Transverse colon (tissue), 4 donors: ENCODE results near the gene ABCC1. TPM values are rescaled to one million over a fixed set of nuclear protein-coding genes. Genes with fewer than 3 reads are reported as not detected.
A peak's percentile ranks its signal among the peaks of the same experiment; 100 is the strongest.

Source experiments
- DNase-seq: peaks from one replicate; pipeline ENCODE4 v3.0.0-alpha.2; 2019
- H3K27ac ChIP-seq, 4 donors: fragments of 200-600 bp; sonication (generic); 2 replicates each; pipeline ENCODE4 v1.5.1; 2016 to 2018; ENCODE audit warnings: inconsistent platforms in 4 of 4
- H3K27me3 ChIP-seq: fragments of 200-600 bp; sonication (generic); 2 replicates; pipeline ENCODE4 v1.5.1; 2017; ENCODE audit warnings: inconsistent platforms
- H3K36me3 ChIP-seq, 4 donors: fragments of 200-600 bp; sonication (generic); 2 replicates each; pipeline ENCODE4 v1.5.1; 2017 to 2019; ENCODE audit warnings: inconsistent platforms in 4 of 4
- H3K4me1 ChIP-seq, 4 donors: fragments of 200-600 bp; sonication (generic); 2 replicates each; pipeline ENCODE4 v1.5.1; 2017 to 2020; ENCODE audit warnings: inconsistent platforms in 4 of 4
- H3K4me3 ChIP-seq, 4 donors: fragments of 200-600 bp; sonication (generic); 1 replicate in 1 of 4; 2 replicates in 3 of 4; pipeline versions ENCODE4 v1.5.1 to v1.6.1; 2017 to 2019; ENCODE audit warnings: inconsistent platforms in 4 of 4
- H3K9me3 ChIP-seq, 2 donors: fragments of 200-600 bp; sonication (generic); 2 replicates each; pipeline ENCODE4 v1.5.1; 2017 to 2019; ENCODE audit warnings: inconsistent platforms in 2 of 2
- EP300 ChIP-seq: sonication (generic); formaldehyde crosslinking; IDR thresholded peaks from one replicate; pipeline ENCODE4 v1.6.1; 2017; ENCODE audit warnings: antibody characterized with exemption, low read depth
- POLR2A ChIP-seq: fragments of 450-650 bp; IDR thresholded peaks from one replicate; pipeline ENCODE4 v1.6.1; 2016; ENCODE audit warnings: antibody characterized with exemption, mild to moderate bottlenecking, moderate library complexity
- POLR2AphosphoS5 ChIP-seq, 3 donors: sonication (generic); formaldehyde crosslinking; IDR thresholded peaks; one replicate each; pipeline ENCODE4 v1.6.1; 2016; ENCODE audit warnings: antibody characterized with exemption in 3 of 3
- WGBS, 2 donors: methylation state at CpG; one replicate each; pipeline ENCODE4 v1.1.5; 2018; ENCODE audit warnings: low coverage in 1 of 2; 5-methylcytosine and 5-hydroxymethylcytosine counted together
- in situ Hi-C, 4 donors: fragments of 200-750 bp; cut with MboI; loops; one replicate each; pipeline versions ENCODE4 v1.15.0 to v1.15.1; 2017; ENCODE audit warnings: low sequenced_read_pairs in 3 of 4, low pct_ligation_motif_present in 1 of 4, low pct_unique_long_range_greater_than_20kb in 1 of 4
- intact Hi-C: fragments of 100-400 bp; cut with DNase I; formaldehyde crosslinking; loops from one replicate; pipeline ENCODE4 v1.15.1; 2023; ENCODE audit warnings: low total_unique reads
- total RNA-seq, 4 donors: library from RNA; depleted of rRNA; stranded (reverse); fragments of >200 nt; gene quantifications; one replicate each; pipeline ENCODE4 v1.1.0, GENCODE V29; 2016
- TF ChIP-seq, protein P1 (sequence below), 5 experiments: fragments of 200-600 bp in 3 of 5; fragments of 450-650 bp in 2 of 5; sonication (generic) in 3 of 5; IDR thresholded peaks; 1 replicate in 2 of 5; 2 replicates in 3 of 5; pipeline ENCODE4 v1.5.1; 2016 to 2017; ENCODE audit warnings: antibody characterized with exemption in 5 of 5, inconsistent platforms in 3 of 5, mild to moderate bottlenecking in 2 of 5, moderate library complexity in 1 of 5

Gene ABCC1
- total RNA-seq, 4 donors from 2014 or later, result 17.1 to 67.3 (median 36.9) TPM

DNA sequence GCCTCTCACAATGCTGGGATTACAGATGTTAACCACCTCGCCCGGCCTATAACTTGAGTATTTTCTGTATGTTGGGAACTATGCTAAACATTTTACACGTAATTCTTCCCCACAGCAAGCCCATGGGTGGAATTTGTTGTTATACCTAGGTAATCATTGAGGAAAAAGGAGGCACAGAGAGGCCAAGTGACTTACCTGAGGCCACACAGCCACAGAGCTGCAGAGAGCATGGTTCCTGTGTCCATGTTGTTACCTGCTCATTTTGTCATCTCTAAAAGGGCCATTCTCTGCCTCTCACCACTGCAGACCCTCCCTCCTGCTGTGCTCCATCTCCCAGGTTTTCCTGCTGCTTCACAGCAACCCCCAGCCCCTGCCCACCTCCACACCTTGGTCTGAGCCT, 135.5 kb downstream of the ABCC1 start:
- Histone ChIP-seq H3K4me1 (peaks cover 0 to 14% (median 8%) of the 10 kb centered on the region in 4 donors), H3K4me3 (no peak overlapping the region), H3K27me3 (no peaks in the 10 kb centered on the region), H3K9me3 (peaks cover 0 to 4% of the 10 kb centered on the region in 2 donors), H3K27ac (no peak overlapping the region), H3K36me3 (peaks cover 0 to 20% (median 4%) of the 10 kb centered on the region in 4 donors)
- in situ Hi-C loops (no loop called here), intact Hi-C loops (no loop called here)
- WGBS, 2 donors, result 92 to 100% methylated on average over 3 of the region's 3 CpGs
- DNase-seq, result no peak
- TF ChIP-seq EP300 (no peak), POLR2A (no peak), POLR2AphosphoS5 (IDR thresholded peaks at IDR 0.05) (no peak)
- TF ChIP-seq, protein P1, sequence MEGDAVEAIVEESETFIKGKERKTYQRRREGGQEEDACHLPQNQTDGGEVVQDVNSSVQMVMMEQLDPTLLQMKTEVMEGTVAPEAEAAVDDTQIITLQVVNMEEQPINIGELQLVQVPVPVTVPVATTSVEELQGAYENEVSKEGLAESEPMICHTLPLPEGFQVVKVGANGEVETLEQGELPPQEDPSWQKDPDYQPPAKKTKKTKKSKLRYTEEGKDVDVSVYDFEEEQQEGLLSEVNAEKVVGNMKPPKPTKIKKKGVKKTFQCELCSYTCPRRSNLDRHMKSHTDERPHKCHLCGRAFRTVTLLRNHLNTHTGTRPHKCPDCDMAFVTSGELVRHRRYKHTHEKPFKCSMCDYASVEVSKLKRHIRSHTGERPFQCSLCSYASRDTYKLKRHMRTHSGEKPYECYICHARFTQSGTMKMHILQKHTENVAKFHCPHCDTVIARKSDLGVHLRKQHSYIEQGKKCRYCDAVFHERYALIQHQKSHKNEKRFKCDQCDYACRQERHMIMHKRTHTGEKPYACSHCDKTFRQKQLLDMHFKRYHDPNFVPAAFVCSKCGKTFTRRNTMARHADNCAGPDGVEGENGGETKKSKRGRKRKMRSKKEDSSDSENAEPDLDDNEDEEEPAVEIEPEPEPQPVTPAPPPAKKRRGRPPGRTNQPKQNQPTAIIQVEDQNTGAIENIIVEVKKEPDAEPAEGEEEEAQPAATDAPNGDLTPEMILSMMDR (IDR thresholded peaks at IDR 0.05), result no peak

DNA sequence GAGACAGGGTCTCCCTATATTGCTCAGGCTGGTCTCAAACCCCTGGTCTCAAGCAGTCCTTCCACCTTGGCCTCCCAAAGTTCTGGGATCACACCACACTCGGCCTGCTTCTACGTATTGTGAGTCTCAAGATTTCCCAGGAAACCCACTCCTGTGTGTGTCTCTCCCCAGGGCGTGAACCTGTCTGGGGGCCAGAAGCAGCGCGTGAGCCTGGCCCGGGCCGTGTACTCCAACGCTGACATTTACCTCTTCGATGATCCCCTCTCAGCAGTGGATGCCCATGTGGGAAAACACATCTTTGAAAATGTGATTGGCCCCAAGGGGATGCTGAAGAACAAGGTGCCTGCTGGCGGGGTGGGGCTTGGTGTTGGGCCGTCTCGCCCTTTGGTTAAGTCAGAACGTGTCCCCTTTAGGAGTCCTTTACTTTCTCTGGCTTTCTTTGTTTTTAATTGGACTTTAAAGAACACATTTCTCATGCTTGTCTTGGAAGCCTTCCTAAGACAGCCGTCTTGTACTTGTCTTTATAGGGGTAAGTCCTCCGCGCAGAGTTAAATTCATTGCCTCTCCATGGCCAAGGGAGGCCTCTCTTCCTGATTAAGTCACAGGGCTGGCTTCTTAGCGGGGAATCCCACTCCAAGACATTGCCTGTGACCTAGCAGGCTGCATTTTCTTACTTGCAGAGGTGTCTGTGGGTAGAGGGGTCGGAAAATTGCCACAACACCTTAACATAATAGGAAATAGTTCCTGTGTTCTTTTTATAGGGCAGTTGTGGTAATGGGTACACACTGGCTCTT, 137.4 kb downstream of the ABCC1 start:
- intact Hi-C loops, result no loop called here

DNA sequence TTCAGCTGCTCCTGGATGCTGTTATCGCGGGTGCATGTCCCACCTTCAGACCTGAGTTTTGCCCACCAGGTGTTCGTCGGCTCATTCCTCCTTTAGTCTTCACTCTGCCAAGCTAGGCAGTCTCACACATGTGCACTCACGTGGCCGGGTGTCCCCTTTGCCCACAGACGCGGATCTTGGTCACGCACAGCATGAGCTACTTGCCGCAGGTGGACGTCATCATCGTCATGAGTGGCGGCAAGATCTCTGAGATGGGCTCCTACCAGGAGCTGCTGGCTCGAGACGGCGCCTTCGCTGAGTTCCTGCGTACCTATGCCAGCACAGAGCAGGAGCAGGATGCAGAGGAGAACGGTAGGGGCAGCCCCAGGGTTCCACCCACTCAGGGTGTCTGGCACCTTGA, 140.8 kb downstream of the ABCC1 start:
- Histone ChIP-seq H3K36me3 (peaks cover 0 to 13% (median 0%) of the 10 kb centered on the region in 4 donors), H3K27me3 (no peaks in the 10 kb centered on the region), H3K9me3 (no peaks in the 10 kb centered on the region), H3K4me1 (peaks cover 4 to 18% (median 13%) of the 10 kb centered on the region in 4 donors), H3K4me3 (no peak overlapping the region), H3K27ac (no peak overlapping the region)
- 92 to 94% methylated on average over 5 to 18 of the region's 19 CpGs for WGBS, 2 donors
- intact Hi-C loops, result no loop called here
- TF ChIP-seq EP300, result no peak
- TF ChIP-seq, protein P1 (IDR thresholded peaks at IDR 0.05), result no peak
- TF ChIP-seq POLR2AphosphoS5 (IDR thresholded peaks at IDR 0.05), result no peak
- TF ChIP-seq POLR2A, result no peak
- in situ Hi-C loops, result no loop called here
- DNase-seq, result no peak

More for the DNA sequence above, 137.4 kb downstream of the ABCC1 start:
- H3K4me1 ChIP-seq, result peaks cover 0 to 14% (median 8%) of the 10 kb centered on the region in 4 donors
- H3K36me3 ChIP-seq, result peaks cover 0 to 32% (median 4%) of the 10 kb centered on the region in 4 donors
- WGBS, 2 donors, result 86 to 88% methylated on average over 4 to 18 of the region's 18 CpGs
- H3K27me3 ChIP-seq, result no peaks in the 10 kb centered on the region
- H3K9me3 ChIP-seq, result peaks cover 0 to 4% of the 10 kb centered on the region in 2 donors
- no peak overlapping the region for H3K4me3 ChIP-seq
- TF ChIP-seq EP300 (no peak), POLR2AphosphoS5 (IDR thresholded peaks at IDR 0.05) (no peak), POLR2A (no peak)
- TF ChIP-seq, protein P1 (IDR thresholded peaks at IDR 0.05), result no peak
- in situ Hi-C loops, result no loop called here
- DNase-seq, result no peak
- H3K27ac ChIP-seq, result peak overlapping the region; percentile 12 to 80 (median 72)

DNA sequence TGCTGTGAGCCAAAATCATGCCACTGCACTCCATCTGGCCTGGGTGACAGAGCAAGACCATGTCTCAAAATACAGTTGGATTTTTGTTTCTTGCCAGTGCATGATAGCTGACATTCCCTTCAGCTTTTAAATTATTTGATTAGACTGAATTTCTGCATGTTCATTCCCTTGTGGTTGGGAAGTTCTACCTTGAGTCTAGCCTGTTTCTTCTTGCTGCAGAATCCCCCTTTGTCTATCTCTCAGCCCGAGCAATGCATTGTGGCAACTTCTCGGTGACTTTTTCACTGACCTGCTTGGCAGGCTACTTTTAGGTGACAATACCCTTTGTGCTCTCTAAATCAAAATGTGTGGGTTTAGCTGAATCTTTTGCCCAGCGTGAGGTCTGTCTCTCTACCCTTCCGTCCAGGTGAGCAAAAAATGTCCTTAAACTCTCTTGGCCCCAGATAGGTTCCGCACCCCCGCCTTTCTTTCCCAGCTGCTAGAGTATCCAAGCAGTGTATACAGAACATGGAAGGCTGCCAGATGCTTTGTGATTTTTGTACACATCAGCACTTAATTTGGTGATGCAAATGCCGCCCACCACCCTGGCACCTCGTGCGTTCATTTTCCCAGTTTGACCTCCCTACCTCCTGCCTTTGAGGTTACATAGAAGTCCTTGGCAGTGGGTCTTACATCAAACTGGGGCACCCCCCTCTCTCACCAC, 143.7 kb downstream of the ABCC1 start:
- H3K27ac ChIP-seq, result peak overlapping the region; percentile 22 to 82 (median 78)
- in situ Hi-C loops, result no loop called here
- H3K9me3 ChIP-seq, result no peaks in the 10 kb centered on the region
- H3K36me3 ChIP-seq, result peaks cover 0 to 13% (median 0%) of the 10 kb centered on the region in 4 donors
- 69 to 78% methylated on average over 3 to 9 of the region's 9 CpGs for whole genome bisulfite sequencing, 2 donors
- peaks cover 5 to 33% (median 18%) of the 10 kb centered on the region in 4 donors for H3K4me1 ChIP-seq
- TF ChIP-seq, protein P1 (IDR thresholded peaks at IDR 0.05), result no peak
- TF ChIP-seq POLR2AphosphoS5 (IDR thresholded peaks at IDR 0.05) (no peak), EP300 (no peak), POLR2A (no peak)
- DNase-seq, result no peak
- no peaks in the 10 kb centered on the region for H3K27me3 ChIP-seq
- intact Hi-C loops, result no loop called here
- no peak overlapping the region for H3K4me3 ChIP-seq
